ENCODE measurements around the gene ASCC2. TPM values are rescaled to one million over a fixed set of nuclear protein-coding genes. Genes with fewer than 3 reads are reported as not detected.

The ASCC2 gene
- total and polyA plus RNA-seq, 2 of the 4 experiments (the other 2 are of a cell fraction): 40.0 to 62.2 TPM

DNA sequence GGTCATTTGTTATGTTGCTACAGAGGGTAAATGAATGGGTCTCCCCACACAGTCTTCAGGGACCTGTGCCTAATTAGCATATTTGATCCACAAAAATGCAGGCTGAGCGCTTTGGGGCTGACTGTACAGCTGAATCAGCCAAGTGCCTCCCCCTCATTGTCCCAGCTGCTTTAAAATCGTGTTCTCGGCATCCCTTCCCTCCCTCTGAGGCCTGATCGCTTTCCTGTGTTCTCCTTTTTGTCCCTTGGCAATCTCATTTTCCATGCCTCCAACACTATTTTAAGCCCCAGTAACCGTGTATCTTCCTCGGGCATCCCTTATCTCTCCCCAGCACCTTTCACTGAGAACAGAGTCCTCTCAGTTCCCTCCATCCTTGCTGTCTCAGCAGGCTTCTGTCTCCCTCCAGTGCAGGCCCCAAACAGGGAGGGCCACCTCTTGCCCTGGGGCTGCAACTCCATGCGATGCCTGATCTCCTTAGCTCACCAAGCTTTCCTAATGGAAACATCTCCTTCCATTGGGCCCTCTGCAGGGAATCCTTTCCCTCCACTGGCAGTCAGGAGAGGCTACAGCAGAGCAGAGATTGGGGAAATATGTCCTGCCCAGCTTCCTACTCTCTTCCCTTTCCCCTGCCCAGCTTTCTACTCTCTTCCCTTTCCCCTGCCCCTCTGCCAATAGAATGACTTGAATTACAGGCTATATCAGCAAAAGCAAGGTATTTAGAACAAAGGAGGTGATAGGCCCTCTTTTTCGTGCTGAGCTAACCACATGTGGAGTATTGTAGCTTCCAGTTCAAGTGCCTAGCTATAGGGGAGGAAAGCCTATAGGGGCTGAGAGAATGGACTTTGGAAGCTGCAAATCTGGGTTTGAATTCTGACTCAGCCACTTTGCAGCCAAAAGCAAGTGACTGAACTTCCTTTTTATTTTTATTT, 57.1 kb downstream of the ASCC2 start:
- POLR2A ChIA-PET (ENCODE audit: unreplicated experiment): no interaction called here
- no peaks in the 10 kb centered on the region for H3K36me3 ChIP-seq (ENCODE audit: control insufficient read depth, insufficient read depth, low read length)
- H3K4ac ChIP-seq (ENCODE audit: low read depth, low read length): peak overlapping the region; percentile 98
- peak overlapping the region; percentile 95 for H2AK5ac ChIP-seq (ENCODE audit: low read depth, low read length)
- peak; percentile 85 for DNase-seq
- peaks cover 31% of the 10 kb centered on the region for H3K4me1 ChIP-seq (ENCODE audit: control insufficient read depth, insufficient read depth, low read length)
- H3K79me1 ChIP-seq (ENCODE audit: low read depth in 1 of 2, low read length in 2 of 2): peaks cover 0 to 12% of the 10 kb centered on the region in 2 experiments; a peak in 2 of 4 replicates
- peak overlapping the region; percentile 85 to 99 for H4K8ac ChIP-seq (ENCODE audit: low read depth in 2 of 2, low read length in 2 of 2)
- peak overlapping the region; percentile 99 for H4K91ac ChIP-seq (ENCODE audit: insufficient read depth, low read depth, low read length)
- H3K27ac ChIP-seq (ENCODE audit: insufficient read depth, low read length): peak overlapping the region; percentile 90
- dilution Hi-C loops (cut with HindIII; ENCODE audit: low sequenced_read_pairs, unreplicated experiment): no loop called here
- H3K4me3 ChIP-seq (ENCODE audit: insufficient read depth, low read depth, low read length): no peak overlapping the region
- H3K9me1 ChIP-seq (ENCODE audit: insufficient read depth, low read length): peaks cover 18% of the 10 kb centered on the region
- BruUV-seq (replicated peaks): no TSS peak
- peak overlapping the region; percentile 90 for H3K18ac ChIP-seq (ENCODE audit: low read depth, low read length)
- H3K23ac ChIP-seq (ENCODE audit: low read depth, low read length): peak overlapping the region; percentile 96
- no peaks in the 10 kb centered on the region for H3K27me3 ChIP-seq (ENCODE audit: control insufficient read depth, insufficient read depth, low read length)
- peak overlapping the region; percentile 98 for H3K14ac ChIP-seq (replicated peaks; ENCODE audit: low read depth, low read length)
- H3K56ac ChIP-seq (ENCODE audit: extremely low read depth, insufficient read depth, low read length): peak overlapping the region; percentile 95
- 0% methylated on average over 5 of the region's 8 CpGs; no CpG with 5 or more reads in 1 of the 2 experiments for WGBS, 2 experiments (ENCODE audit: extremely low coverage in 2 of 2, insufficient read length in 1 of 2)
- CTCF ChIA-PET: interaction anchor here (0.7 to 1.7 kb wide), 3 partner anchors 8 to 607 kb away, joined by 3 to 4 read pairs (median 4); partner anchors contain the start of gene RNF215
- peak overlapping the region; percentile 85 for H2AFZ ChIP-seq (replicated peaks; ENCODE audit: low read length, poor library complexity)
- H2BK20ac ChIP-seq (ENCODE audit: low read depth, low read length): peak overlapping the region; percentile 98
- no peaks in the 10 kb centered on the region for H4K20me1 ChIP-seq (ENCODE audit: insufficient read depth, low read length)
- H2BK120ac ChIP-seq (ENCODE audit: low read depth, low read length): peak overlapping the region; percentile 99
- H2BK15ac ChIP-seq (ENCODE audit: low read depth, low read length): peak overlapping the region; percentile 95
- peak overlapping the region; percentile 96 for H2BK5ac ChIP-seq (ENCODE audit: low read depth, low read length, poor library complexity, severe bottlenecking)
- H3K4me2 ChIP-seq (ENCODE audit: low read depth, low read length): peak overlapping the region; percentile 45; the same call in 1 of the 2 replicates
- in situ Hi-C loops (cut with MboI; ENCODE audit: low sequenced_read_pairs): no loop called here
- peak; percentile 81 for ATAC-seq (ENCODE audit: low read depth)
- TF ChIP-seq BHLHE40 (IDR thresholded peaks at IDR 0.05; ENCODE audit: low read depth, low read length): 0 out of 2 replicates have a peak, but pooled peaks have one; percentile 14
- TF ChIP-seq MAZ (IDR thresholded peaks at IDR 0.05; ENCODE audit: borderline replicate concordance, low read depth, low read length): no peak
- peak; percentile 55; the same call in 1 of the 2 replicates for TF ChIP-seq FOS (IDR thresholded peaks at IDR 0.05; ENCODE audit: low read depth, low read length)
- TF ChIP-seq MAFK (IDR thresholded peaks at IDR 0.05; ENCODE audit: low read depth, low read length): peak; percentile 54; the same call in 1 of the 2 replicates
- peak overlapping the region; percentile 99 for H2AK9ac ChIP-seq (replicated peaks; ENCODE audit: low read depth, low read length, poor library complexity)
- H4K5ac ChIP-seq (ENCODE audit: low read depth, low read length): peak overlapping the region; percentile 82
- intact Hi-C loops (cut with micrococcal nuclease): no loop called here
- peak overlapping the region; percentile 48 for H3K9ac ChIP-seq (ENCODE audit: low read depth, low read length)
- no peaks in the 10 kb centered on the region for H3K9me3 ChIP-seq (ENCODE audit: control insufficient read depth, insufficient read depth, low read length)

All from IMR-90 (cell line).